Fibroblast of villous mesenchyme (primary cell): ENCODE measurements around the gene RYR2. TPM values are rescaled to one million over a fixed set of nuclear protein-coding genes. Genes with fewer than 3 reads are reported as not detected.

ENCODE experiments used
- DNase-seq: peaks from one replicate; pipeline ENCODE4 v3.0.0-alpha.2; 2010; ENCODE audit warnings: low read depth
- H3K4me3 ChIP-seq: 2 replicates; pipeline ENCODE4 v1.5.1; 2011; ENCODE audit warnings: low read depth, mild to moderate bottlenecking, low read length
- total RNA-seq: library from RNA; depleted of rRNA; stranded (reverse); fragments of >200 nt; gene quantifications from 2 replicates; pipeline ENCODE4 v1.2.3, GENCODE V29; 2012
- TF ChIP-seq, protein P1 (sequence below): IDR thresholded peaks from 2 replicates; pipeline ENCODE4 v1.5.1; 2012; ENCODE audit warnings: low read depth, mild to moderate bottlenecking, low read length; ENCODE audit not compliant: insufficient read depth

RYR2 gene
- total RNA-seq, 1 donor, result not detected

DNA sequence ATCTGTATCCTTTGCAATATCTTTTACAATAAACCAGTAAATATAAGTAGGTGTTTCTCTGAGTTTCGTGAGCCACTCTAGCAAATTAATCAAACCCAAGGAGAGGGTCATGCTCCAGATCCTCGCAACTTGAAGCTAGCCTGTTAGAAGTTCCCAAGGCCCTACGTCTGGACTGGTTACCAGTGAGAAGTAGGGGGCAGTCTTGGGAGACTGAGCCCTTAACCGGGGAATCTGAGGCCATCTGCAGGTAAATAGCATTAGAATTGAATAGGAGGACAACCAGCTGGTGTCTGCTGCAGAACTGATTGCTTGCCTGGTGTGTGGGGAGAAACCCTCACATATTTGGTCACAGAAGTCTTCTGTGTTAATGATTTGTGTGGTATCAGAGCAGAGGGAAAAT, 190.5 kb downstream of the RYR2 start:
- TF ChIP-seq, protein P1, sequence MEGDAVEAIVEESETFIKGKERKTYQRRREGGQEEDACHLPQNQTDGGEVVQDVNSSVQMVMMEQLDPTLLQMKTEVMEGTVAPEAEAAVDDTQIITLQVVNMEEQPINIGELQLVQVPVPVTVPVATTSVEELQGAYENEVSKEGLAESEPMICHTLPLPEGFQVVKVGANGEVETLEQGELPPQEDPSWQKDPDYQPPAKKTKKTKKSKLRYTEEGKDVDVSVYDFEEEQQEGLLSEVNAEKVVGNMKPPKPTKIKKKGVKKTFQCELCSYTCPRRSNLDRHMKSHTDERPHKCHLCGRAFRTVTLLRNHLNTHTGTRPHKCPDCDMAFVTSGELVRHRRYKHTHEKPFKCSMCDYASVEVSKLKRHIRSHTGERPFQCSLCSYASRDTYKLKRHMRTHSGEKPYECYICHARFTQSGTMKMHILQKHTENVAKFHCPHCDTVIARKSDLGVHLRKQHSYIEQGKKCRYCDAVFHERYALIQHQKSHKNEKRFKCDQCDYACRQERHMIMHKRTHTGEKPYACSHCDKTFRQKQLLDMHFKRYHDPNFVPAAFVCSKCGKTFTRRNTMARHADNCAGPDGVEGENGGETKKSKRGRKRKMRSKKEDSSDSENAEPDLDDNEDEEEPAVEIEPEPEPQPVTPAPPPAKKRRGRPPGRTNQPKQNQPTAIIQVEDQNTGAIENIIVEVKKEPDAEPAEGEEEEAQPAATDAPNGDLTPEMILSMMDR, result no peak
- H3K4me3 ChIP-seq, result no peak overlapping the region
- DNase-seq, result no peak

DNA sequence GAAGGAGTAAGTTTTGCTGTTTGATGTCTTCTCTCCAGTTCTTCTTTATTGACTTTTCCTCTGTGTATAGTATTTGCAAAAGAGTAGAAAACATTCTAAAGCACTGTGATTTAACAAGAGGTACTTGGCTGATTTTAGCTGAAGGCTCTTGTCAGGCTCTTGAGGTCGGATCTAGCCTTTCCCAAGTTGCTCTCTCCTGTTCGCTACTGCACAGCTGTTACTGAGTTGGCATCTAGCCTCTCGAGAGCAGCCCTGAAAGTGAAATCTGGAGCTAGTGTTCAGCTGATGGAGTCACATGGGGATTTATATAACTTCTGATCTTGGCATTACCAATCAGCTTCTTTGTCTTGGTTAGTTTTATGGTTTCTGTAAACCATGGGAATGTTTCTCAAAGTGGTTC, 193.1 kb downstream of the RYR2 start:
- no peak for DNase-seq
- no peak overlapping the region for H3K4me3 ChIP-seq
- TF ChIP-seq, protein P1, result no peak

DNA sequence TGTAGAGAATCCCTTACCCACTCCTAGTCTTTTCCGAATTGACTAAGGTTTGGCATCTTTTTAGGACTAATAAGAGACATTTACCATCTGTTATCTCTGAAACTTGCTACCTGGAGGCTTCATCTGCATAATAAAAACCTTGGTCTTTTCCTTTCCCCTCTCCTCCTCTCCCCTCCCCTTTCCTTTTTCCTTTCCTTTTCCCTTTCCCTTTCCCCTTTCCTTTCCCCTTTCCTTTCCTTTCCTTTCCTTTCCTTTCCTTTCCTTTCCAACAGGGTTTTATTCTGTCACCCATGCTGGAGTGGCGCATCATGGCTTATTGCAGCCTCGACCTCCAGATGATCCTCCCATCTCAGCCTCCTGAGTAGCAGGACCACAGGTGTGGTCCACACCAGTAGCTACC, 195.7 kb downstream of the RYR2 start:
- no peak for DNase-seq
- TF ChIP-seq, protein P1, result no peak
- no peak overlapping the region for H3K4me3 ChIP-seq

DNA sequence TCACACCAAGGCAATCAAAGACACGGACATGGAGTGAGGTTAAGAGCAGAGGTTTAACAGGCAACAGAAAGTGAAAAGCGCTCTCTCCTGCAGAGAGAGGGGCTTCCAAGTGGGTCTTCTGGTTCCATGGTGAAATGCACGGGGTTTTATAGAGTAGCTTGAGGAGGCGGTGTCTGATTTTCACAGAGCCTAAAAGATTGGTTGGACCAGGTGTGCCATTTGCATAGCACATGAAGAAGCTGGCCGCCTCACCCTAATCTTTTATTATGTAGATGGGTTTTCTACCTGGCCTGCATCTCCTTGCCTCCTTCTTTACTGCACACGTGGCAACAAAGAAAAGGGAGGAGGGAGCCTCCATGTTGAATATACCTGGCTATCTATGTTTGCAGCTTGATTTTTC, 197.3 kb downstream of the RYR2 start:
- TF ChIP-seq, protein P1, result no peak
- no peak overlapping the region for H3K4me3 ChIP-seq
- DNase-seq, result no peak

DNA sequence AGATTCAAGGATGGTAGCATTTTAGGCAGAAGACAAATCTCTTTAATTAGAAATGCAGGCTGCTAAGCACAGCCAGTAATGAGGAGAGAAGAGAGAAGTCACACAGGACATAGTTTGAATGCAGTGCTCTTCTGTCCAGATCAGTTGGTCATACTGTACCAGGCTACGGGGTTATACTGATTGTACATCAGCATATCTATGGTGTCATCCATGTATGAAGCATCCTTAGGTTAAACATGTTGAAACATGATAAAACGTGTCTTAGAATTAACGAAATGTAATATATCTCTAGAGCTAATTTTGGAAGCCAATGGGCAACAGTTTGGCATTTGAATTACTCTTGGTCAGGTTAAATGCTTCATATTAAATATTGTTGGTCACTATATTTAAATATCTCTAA, 199.1 kb downstream of the RYR2 start:
- TF ChIP-seq, protein P1, result no peak
- H3K4me3 ChIP-seq, result no peak overlapping the region
- no peak for DNase-seq

DNA sequence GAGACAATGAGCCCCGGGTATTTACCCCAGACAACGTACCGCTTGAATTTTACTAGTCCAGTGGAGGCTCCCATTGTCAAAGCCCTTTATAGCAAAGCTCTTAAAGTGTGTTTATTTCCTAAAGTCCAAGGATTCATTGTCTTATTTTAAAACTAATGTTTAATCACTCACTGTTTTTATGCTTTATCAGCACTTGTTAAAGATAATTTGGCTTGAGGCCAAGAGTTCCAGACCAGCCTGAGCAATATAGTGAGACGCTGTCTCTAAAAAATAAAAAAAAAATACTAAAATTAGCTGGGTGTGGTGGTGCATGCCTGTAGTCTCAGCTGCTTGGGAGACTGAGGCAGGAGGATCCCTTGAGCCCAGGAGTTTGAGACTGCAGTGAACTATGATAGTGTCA, 202.8 kb downstream of the RYR2 start:
- TF ChIP-seq, protein P1, result no peak
- no peak for DNase-seq

DNA sequence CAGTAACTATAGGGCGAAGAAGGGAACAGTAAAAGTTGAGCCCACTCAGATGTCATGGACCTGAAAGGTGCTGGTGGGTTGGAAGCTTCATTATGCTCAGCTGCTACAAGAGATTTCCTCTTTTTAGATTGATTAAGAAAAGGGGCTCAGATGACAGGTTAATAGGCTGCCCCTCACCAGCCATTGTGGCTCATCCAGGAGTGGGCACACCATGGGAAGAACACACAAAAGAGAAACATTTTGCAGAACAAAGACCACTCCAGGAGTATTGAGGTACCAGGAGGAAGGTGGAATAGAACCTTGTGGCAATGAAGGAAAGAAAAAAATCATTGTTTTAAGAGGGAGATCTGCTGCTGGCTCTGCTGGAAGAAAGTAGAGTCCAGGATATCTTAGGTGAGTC, 205.5 kb downstream of the RYR2 start:
- TF ChIP-seq, protein P1, result no peak
- DNase-seq, result no peak
- H3K4me3 ChIP-seq, result no peak overlapping the region

More for the DNA sequence above, 202.8 kb downstream of the RYR2 start:
- H3K4me3 ChIP-seq, result no peak overlapping the region
